HG03060 (cell line): ENCODE measurements around the gene PCDHA1.
"Not testable (repeated sequence)": the region's sequence is repeated elsewhere in the genome, so short reads cannot be mapped to it uniquely, and the experiment has no call there.

ENCODE experiments used
- ATAC-seq: cut with Tn5 transposase; IDR thresholded peaks from one replicate; pipeline ENCODE4 v1.9.1; 2021; ENCODE audit warnings: low read depth, moderate number of reproducible peaks; ENCODE audit not compliant: unreplicated experiment

The PCDHA1 gene

GRCh38 chr5:140806834-140807775 lies 21.2 kb downstream of the PCDHA1 start, which contains the start of gene PCDHA4:
Gene PCDHA4 (plus strand): TSS chr5:140807068.
- ATAC-seq = no peak

GRCh38 chr5:140808241-140808888 lies 22.4 kb downstream of the PCDHA1 start:
- ATAC-seq = not testable (repeated sequence)

- ATAC-seq = no peak
Observed at GRCh38 chr5:140808889-140809291, 22.9 kb downstream of the PCDHA1 start.

DNA sequence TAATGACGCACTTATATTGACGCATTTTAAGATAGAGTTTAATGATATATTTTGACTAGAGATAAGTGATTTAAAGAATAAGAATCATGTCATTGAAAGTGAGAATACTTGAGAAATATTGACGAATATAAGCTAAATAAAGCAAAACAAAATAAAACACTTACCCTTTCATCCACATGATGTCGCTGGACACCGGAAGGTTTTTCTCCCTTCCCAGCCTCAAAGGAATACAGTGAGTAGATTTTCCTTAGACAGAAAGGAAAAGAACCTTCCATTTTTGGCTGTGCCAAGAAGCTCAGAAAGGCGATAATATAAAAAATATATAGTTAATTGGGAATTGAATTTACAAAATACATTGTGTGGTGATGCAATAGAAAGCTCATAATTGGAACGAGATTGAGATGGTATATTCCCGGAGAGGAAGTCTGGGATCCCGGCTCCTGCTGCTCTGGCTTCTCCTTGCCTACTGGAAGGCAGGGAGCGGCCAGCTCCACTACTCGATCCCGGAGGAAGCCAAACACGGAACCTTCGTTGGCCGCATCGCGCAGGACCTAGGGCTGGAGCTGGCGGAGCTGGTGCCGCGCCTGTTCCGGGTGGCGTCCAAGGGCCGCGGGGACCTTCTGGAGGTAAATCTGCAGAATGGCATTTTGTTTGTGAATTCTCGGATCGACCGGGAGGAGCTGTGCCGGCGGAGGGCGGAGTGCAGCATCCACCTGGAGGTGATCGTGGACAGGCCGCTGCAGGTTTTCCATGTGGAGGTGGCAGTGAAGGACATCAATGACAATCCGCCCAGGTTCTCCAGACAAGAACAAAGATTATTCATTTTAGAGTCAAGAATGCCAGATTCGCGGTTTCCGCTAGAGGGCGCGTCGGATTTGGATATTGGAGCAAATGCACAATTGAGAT lies 35.7 kb downstream of the PCDHA1 start, which contains the start of gene PCDHA5:
TSS of gene PCDHA5 (plus strand) at position 239 of the 906 bp plus-strand sequence.
- no peak for ATAC-seq

GRCh38 chr5:140822281-140822629 lies 36.3 kb downstream of the PCDHA1 start:
- ATAC-seq = no peak

DNA sequence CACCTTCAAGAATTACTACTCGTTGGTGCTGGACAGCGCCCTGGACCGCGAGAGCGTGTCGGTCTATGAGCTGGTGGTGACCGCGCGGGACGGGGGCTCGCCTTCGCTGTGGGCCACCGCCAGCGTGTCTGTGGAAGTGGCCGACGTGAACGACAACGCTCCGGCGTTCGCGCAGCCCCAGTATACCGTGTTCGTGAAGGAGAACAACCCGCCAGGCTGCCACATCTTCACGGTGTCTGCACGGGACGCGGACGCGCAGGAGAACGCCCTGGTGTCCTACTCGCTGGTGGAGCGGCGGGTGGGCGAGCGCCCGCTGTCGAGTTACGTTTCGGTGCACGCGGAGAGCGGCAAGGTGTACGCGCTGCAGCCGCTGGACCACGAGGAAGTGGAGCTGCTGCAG lies 37.0 kb downstream of the PCDHA1 start:
- not testable (repeated sequence) for ATAC-seq

DNA sequence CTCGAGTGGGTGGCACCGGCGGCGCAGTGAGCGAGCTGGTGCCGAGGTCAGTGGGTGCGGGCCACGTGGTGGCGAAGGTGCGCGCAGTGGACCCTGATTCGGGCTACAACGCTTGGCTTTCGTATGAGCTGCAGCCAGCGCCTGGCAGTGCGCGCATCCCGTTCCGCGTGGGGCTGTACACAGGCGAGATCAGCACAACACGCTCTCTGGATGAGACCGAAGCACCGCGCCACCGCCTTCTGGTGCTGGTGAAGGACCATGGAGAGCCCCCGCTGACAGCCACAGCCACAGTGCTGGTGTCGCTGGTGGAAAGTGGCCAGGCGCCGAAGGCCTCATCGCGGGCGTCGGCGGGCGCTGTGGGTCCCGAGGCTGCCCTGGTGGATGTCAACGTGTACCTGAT lies 37.5 kb downstream of the PCDHA1 start:
- no peak for ATAC-seq

DNA sequence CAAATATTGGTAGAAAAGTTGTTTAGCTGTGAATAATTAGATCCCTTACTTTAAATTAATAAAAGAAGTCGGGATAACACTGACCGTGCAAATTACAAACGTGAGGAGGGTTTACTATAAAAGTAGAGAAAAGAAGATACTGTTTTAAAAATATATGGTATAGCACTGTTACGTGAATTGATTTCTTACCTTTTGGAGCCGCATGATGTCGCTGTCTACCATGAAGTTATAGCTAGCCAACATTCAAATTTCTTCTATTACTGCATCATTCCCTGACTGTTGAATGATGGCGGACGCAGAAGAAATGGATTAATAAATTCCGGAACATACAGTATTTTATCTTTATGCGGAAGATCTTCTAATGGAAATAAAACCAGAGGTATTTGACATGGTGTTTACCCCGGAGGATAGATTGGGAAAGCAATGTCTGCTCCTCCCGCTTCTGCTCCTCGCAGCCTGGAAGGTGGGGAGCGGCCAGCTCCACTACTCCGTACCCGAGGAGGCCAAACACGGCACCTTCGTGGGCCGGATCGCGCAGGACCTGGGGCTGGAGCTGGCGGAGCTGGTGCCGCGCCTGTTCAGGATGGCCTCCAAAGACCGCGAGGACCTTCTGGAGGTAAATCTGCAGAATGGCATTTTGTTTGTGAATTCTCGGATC lies 41.9 kb downstream of the PCDHA1 start, which contains the start of gene PCDHA6:
TSS of gene PCDHA6 (plus strand) at position 257 of the 658 bp plus-strand sequence. CDS start at position 389, 132 bp downstream.
- no peak for ATAC-seq

GRCh38 chr5:140828362-140828737 lies 42.4 kb downstream of the PCDHA1 start:
- ATAC-seq = no peak

DNA sequence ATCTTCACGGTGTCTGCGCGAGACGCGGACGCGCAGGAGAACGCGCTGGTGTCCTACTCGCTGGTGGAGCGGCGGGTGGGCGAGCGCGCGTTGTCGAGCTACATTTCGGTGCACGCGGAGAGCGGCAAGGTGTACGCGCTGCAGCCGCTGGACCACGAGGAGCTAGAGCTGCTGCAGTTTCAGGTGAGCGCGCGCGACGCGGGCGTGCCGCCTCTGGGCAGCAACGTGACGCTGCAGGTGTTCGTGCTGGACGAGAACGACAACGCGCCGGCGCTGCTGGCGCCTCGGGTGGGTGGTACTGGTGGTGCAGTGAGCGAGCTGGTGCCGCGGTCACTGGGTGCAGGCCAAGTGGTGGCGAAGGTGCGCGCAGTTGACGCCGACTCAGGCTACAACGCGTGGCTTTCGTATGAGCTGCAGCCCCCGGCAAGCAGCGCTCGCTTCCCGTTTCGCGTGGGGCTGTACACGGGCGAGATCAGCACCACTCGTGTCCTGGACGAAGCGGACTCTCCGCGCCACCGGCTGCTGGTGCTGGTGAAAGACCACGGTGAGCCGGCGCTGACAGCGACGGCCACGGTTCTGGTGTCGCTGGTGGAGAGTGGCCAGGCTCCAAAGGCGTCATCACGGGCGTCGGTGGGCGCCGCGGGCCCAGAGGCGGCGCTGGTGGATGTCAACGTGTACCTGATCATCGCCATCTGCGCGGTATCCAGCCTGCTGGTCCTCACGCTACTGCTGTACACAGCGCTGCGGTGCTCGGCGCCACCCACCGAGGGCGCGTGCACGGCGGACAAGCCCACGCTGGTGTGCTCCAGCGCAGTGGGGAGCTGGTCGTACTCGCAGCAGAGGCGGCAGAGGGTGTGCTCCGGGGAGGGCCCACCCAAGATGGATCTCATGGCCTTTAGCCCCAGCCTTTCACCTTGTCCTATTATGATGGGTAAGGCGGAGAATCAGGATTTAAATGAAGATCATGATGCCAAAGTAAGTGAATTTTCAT lies 43.9 kb downstream of the PCDHA1 start:
- not testable (repeated sequence) for ATAC-seq

DNA sequence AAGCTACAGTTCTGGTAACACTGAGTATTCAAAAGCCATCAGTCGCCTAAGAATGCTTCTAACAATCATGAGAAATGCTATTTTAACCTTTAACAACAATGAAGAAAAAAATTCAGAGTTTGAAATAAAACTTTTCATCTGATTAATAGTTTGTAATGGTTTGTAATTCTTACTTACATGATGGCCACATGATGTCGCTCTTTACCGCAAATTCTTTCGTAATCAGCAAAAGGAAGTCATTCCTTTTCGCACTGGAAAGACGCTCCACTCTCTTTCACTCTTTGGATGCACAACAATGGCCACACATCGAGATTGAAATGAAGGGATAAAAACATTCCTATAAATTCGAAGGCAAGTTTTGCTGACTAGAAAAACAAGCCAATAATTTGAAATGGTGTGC lies 48.1 kb downstream of the PCDHA1 start, which contains the start of gene PCDHA7:
TSS of gene PCDHA7 (plus strand) at position 277 of the 400 bp plus-strand sequence. CDS start at position 392, 115 bp downstream.
- ATAC-seq = no peak

- not testable (repeated sequence) for ATAC-seq
Observed at GRCh38 chr5:140834439-140835008, 48.6 kb downstream of the PCDHA1 start.

- ATAC-seq = no peak
Observed at GRCh38 chr5:140835622-140836510, 49.9 kb downstream of the PCDHA1 start.

- no peak for ATAC-seq
Observed at GRCh38 chr5:140840978-140841962, 55.3 kb downstream of the PCDHA1 start, which contains the start of gene PCDHA8. Gene PCDHA8 (plus strand): TSS chr5:140841187. CDS start chr5:140841322, 135 bp downstream.

DNA sequence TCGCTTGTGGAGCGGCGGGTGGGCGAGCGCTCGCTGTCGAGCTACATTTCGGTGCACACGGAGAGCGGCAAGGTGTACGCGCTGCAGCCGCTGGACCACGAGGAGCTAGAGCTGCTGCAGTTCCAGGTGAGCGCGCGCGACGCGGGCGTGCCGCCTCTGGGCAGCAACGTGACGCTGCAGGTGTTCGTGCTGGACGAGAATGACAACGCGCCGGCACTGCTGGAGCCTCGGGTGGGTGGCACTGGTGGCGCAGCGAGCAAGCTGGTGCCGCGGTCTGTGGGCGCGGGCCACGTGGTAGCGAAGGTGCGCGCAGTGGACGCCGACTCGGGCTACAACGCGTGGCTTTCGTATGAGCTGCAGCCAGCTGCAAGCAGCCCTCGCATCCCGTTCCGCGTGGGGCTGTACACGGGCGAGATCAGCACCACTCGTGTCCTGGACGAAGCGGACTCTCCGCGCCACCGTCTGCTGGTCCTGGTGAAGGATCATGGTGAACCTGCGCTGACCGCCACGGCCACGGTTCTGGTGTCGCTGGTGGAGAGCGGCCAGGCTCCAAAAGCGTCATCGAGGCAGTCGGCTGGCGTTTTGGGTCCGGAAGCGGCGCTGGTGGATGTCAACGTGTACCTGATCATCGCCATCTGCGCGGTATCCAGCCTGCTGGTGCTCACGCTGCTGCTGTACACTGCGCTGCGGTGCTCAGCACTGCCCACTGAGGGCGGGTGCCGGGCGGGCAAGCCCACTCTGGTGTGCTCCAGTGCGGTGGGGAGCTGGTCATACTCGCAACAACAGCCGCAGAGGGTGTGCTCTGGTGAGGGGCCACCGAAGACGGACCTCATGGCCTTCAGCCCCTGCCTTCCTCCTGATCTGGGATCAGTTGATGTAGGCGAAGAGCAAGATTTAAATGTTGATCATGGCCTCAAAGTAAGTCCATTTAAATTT lies 57.1 kb downstream of the PCDHA1 start:
- no peak for ATAC-seq
